Activated T-helper 1 cell treated with anti-CD3 and anti-CD28 coated beads, Interleukin-12 subunit alpha, Interleukin-12 subunit beta, Interleukin-2, Interleukin-4 antibody, amounts not matched to agents 30 ng/mL and 10 ng/mL and 1 ng/mL, durations not matched to agents 14 hours and 24 hours and 36 hours (primary cell): ENCODE results near the gene PRAMEF6. TPM values are rescaled to one million over a fixed set of nuclear protein-coding genes. Genes with fewer than 3 reads are reported as not detected.
"Not testable (repeated sequence)": the region's sequence is repeated elsewhere in the genome, so short reads cannot be mapped to it uniquely, and the experiment has no call there.

Experiments
- DNase-seq: peaks from one replicate; pipeline ENCODE4 v3.0.0; 2021; ENCODE audit warnings: low spot score
- H3K27ac Mint-ChIP-seq: one replicate; pipeline ENCODE4 v1.8.0; 2021; ENCODE audit warnings: mild to moderate bottlenecking, mixed read lengths
- H3K27me3 Mint-ChIP-seq: one replicate; pipeline ENCODE4 v1.8.0; 2022; ENCODE audit warnings: mild to moderate bottlenecking, moderate library complexity, mixed read lengths; ENCODE audit not compliant: insufficient read depth
- H3K36me3 Mint-ChIP-seq: one replicate; pipeline ENCODE4 v1.8.0; 2021; ENCODE audit warnings: low read depth, mixed read lengths
- H3K4me1 Mint-ChIP-seq: one replicate; pipeline ENCODE4 v1.8.0; 2021; ENCODE audit warnings: low read depth, mixed read lengths
- H3K4me3 Mint-ChIP-seq: one replicate; pipeline ENCODE4 v1.8.0; 2021; ENCODE audit warnings: mild to moderate bottlenecking, moderate library complexity, mixed read lengths
- H3K9me3 Mint-ChIP-seq: one replicate; pipeline ENCODE4 v1.8.0; 2021; ENCODE audit warnings: mixed read lengths
- intact Hi-C: fragments of 100-400 bp; cut with micrococcal nuclease; formaldehyde crosslinking; loops from one replicate; pipeline ENCODE4 v1.15.1; 2024
- total RNA-seq: library from RNA; stranded (reverse); gene quantifications from 2 replicates; pipeline ENCODE4 v1.2.3, GENCODE V29; 2022

PRAMEF6 gene
- total RNA-seq: not detected in 2 replicates

DNA sequence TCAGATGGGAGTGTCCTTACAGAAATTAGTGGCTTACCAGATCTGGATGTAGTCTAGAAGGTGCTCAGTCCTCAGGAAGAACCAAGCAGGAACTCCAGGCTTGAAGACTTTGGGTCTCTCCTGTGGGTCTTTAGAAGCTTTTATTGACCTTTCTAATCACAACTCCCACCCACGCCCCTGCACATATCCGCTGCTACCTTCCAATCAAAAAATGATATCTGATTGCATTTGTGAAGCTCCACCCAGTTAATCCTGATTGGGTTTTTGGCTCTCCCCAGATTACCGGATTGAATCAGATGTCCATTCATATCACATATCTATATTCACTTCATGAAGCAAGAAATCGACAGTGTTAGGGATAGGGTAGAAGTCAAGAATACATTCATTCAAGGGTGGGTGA, at the start of gene PRAMEF6:
PRAMEF6 (minus strand) TSS at position 101 of the 400 bp plus-strand sequence. CDS start 5,062 bp downstream, outside the sequence.
- intact Hi-C loops, H3K4me1 Mint-ChIP-seq, H3K36me3 Mint-ChIP-seq, DNase-seq, H3K9me3 Mint-ChIP-seq, H3K27me3 Mint-ChIP-seq, H3K4me3 Mint-ChIP-seq, H3K27ac Mint-ChIP-seq: not testable (repeated sequence)

DNA sequence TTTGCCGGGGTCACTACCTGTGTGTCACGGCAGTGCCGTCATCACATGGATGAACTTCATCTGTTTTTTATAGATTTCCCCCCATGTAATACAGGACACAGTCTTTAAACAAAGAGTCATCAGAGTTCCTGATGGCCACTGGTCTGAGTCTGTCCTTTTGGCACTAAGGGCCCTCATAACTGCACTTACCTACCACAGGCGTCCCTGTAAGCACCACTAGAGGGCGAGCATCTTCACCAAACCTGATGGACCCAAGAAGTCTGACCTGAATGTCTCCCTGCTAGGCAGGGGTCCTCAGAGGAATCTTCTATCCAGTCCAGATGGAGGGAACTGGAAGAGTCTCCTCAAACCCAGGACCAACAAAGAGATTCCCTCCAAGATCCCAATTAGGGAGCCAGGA, 23.0 kb downstream of the PRAMEF6 start:
- H3K4me3 Mint-ChIP-seq, DNase-seq, H3K27ac Mint-ChIP-seq, H3K36me3 Mint-ChIP-seq, H3K27me3 Mint-ChIP-seq, H3K4me1 Mint-ChIP-seq, intact Hi-C loops, H3K9me3 Mint-ChIP-seq: not testable (repeated sequence)

DNA sequence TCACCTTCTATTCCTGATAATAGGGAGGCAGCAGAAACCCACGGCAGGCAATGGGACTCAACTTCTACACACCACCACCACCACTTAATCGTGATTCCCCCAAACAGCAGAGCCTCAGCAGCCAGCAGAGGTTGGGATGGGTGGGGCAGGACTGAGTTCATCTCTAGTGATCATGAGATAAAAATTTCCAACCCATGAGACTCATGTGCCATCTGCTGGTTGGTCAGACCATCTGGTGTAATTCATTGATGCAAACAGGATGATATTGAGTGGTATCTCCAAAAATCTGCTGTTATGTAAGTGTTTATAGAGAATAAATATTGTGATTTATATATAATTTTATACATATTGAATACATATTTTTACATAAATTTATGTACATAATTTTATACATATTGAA, 25.6 kb downstream of the PRAMEF6 start:
- intact Hi-C loops, H3K36me3 Mint-ChIP-seq, H3K27me3 Mint-ChIP-seq, H3K4me3 Mint-ChIP-seq, H3K9me3 Mint-ChIP-seq, DNase-seq, H3K27ac Mint-ChIP-seq, H3K4me1 Mint-ChIP-seq: not testable (repeated sequence)

DNA sequence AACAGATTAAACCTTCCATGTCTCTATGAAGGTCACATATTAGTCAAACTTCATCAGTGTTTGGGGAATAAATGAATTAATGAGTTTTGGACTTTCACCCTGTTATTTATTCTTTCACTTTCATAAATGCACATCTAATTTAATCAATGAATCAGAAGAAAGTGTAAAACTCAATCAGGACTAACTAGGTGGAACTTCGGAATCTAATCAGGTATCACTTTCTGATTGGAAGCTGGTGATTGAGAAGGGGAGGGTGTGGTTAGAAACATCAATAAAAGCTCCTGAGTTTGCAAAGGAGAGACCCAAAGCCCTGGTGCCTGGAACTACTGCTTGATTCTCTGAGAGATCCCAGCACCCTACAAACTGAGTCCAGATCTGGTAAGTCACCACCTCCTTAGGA, 31.1 kb downstream of the PRAMEF6 start, which contains the start of gene PRAMEF7:
PRAMEF7 (plus strand) TSS at position 301 of the 400 bp plus-strand sequence. CDS start 1,083 bp downstream, outside the sequence.
- H3K27ac Mint-ChIP-seq, H3K4me1 Mint-ChIP-seq, H3K9me3 Mint-ChIP-seq, DNase-seq, intact Hi-C loops, H3K27me3 Mint-ChIP-seq, H3K4me3 Mint-ChIP-seq, H3K36me3 Mint-ChIP-seq: not testable (repeated sequence)

DNA sequence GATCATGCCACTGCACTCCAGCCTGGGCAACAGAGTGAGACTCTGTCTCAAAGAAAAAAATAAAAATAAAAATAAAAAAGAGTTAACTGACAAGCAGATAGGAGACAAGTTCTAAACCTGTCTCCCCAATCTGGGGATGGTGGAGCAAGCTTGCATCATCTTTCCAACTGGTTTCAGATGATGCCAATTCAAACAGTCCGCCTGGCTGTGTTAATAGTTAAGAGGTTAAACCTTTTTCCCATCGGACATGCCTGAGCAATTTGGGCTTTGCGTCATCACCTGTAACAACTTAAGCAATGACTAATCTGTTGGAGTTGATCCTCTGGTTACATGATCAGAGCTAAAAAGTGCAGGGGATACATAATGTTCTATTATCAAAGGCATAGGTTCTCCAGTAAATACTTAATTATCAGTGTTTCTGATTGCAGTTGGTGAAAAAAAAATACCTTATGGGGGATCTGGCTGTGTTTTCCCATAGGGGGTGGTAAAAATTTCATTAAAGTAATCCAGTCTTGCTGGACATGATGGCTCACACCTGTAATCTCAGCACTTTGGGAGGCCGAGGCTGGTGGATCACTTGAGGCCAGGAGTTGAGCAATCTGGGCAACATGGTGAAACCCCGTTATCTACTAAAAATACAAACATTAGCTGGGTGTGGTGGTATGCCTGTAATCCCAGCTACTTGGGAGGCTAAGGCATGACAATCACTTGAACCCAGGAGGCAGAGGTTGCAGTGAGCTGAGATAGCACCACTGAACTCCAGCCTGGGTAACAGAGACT, 43.4 kb downstream of the PRAMEF6 start:
- H3K4me1 Mint-ChIP-seq: not testable (repeated sequence)

DNA sequence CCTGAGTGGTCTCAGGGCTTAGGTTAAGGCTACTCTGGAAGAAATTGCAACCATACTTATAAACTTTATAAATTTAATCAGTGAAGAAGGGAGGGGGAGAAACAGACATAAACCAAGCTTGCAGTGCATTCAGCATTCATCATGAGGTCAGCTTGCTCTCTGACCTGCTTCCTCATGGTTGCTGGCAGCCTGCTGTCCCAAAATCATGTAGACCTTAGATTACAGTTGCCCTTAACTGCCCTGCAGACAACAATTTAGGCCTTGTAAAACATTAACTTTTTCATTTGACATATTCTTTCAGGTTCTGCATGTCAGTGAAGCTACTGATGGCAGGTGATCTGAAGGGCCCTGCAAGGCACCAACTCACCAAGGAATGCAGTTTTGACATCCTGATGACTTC, 48.2 kb downstream of the PRAMEF6 start:
- H3K27ac Mint-ChIP-seq, intact Hi-C loops, H3K36me3 Mint-ChIP-seq, H3K27me3 Mint-ChIP-seq, H3K4me3 Mint-ChIP-seq, DNase-seq, H3K4me1 Mint-ChIP-seq, H3K9me3 Mint-ChIP-seq: not testable (repeated sequence)

More for the DNA sequence above, 43.4 kb downstream of the PRAMEF6 start:
- H3K4me3 Mint-ChIP-seq, DNase-seq, H3K27ac Mint-ChIP-seq, H3K27me3 Mint-ChIP-seq, H3K9me3 Mint-ChIP-seq, H3K36me3 Mint-ChIP-seq, intact Hi-C loops: not testable (repeated sequence)

DNA sequence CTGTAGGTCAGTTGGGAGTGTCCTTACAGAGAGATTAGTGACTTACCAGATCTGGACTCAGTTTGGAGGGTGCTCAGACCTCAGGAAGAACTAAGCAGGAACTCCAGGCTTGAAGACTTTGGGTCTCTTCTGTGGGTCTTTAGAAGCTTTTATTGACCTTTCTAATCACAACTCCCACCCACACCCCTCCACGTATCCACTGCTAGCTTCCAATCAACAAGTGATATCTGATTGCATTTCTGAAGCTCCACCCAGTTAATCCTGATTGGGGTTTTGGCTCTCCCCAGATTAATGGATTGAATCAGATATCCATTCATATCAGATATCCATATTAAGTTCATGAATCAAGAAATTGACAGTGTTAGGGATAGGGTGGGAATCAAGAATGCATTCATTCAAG, 49.2 kb downstream of the PRAMEF6 start, which contains the start of gene PRAMEF10:
PRAMEF10 (minus strand) TSS at position 101 of the 400 bp plus-strand sequence. CDS start 2,423 bp downstream, outside the sequence.
- H3K4me1 Mint-ChIP-seq, H3K27me3 Mint-ChIP-seq, H3K9me3 Mint-ChIP-seq, intact Hi-C loops, H3K36me3 Mint-ChIP-seq, H3K4me3 Mint-ChIP-seq, DNase-seq, H3K27ac Mint-ChIP-seq: not testable (repeated sequence)

Other genes starting within 250 kb of the PRAMEF6 start
- gene AADACL3, start 231.5 kb downstream of the PRAMEF6 start, total RNA-seq: not detected in 2 replicates
- not detected in 2 replicates for gene CFAP107, start 201.4 kb downstream of the PRAMEF6 start, total RNA-seq
- not detected in 2 replicates for gene PRAMEF12, start 173.8 kb downstream of the PRAMEF6 start, total RNA-seq
- not detected in 2 replicates for gene PRAMEF1, start 156.2 kb downstream of the PRAMEF6 start, total RNA-seq
- gene PRAMEF11, start 116.2 kb downstream of the PRAMEF6 start, total RNA-seq: not detected in 2 replicates
- gene HNRNPCL1, start 98.9 kb downstream of the PRAMEF6 start, total RNA-seq: not detected in 2 replicates
- not detected in 2 replicates for gene PRAMEF2, start 90.5 kb downstream of the PRAMEF6 start, total RNA-seq
- not detected in 2 replicates for gene PRAMEF4, start 61.4 kb downstream of the PRAMEF6 start, total RNA-seq
- gene PRAMEF10, start 49.3 kb downstream of the PRAMEF6 start, total RNA-seq: not detected in 2 replicates
- gene PRAMEF7, start 31.0 kb downstream of the PRAMEF6 start, total RNA-seq: not detected in 2 replicates
- not detected in 2 replicates for gene PRAMEF27, start 109.0 kb upstream of the PRAMEF6 start, total RNA-seq
- not detected in 2 replicates for gene HNRNPCL3, start 113.2 kb upstream of the PRAMEF6 start, total RNA-seq
- gene PRAMEF25, start 123.2 kb upstream of the PRAMEF6 start, total RNA-seq: not detected in 2 replicates
- gene HNRNPCL2, start 169.3 kb upstream of the PRAMEF6 start, total RNA-seq: not detected in 2 replicates
- not detected in 2 replicates for gene PRAMEF26, start 208.4 kb upstream of the PRAMEF6 start, total RNA-seq
- not detected in 2 replicates for gene HNRNPCL4, start 218.1 kb upstream of the PRAMEF6 start, total RNA-seq
- not detected in 2 replicates for gene PRAMEF9, start 224.3 kb upstream of the PRAMEF6 start, total RNA-seq